DND-41 (cell line): ENCODE measurements around the gene MIA2.

Source experiments
- EZH2 ChIP-seq: IDR thresholded peaks from 3 replicates; pipeline ENCODE4 v1.6.1; 2012; ENCODE audit warnings: borderline replicate concordance, low read depth, mild to moderate bottlenecking, moderate library complexity, low read length, inconsistent platforms; ENCODE audit not compliant: severe bottlenecking
- TF ChIP-seq, protein P1 (sequence below): IDR thresholded peaks from 2 replicates; pipeline ENCODE4 v1.5.1; 2012; ENCODE audit warnings: borderline replicate concordance, low read length, moderate library complexity, mild to moderate bottlenecking; ENCODE audit not compliant: poor library complexity, severe bottlenecking; ENCODE audit errors: extremely low read depth

DNA sequence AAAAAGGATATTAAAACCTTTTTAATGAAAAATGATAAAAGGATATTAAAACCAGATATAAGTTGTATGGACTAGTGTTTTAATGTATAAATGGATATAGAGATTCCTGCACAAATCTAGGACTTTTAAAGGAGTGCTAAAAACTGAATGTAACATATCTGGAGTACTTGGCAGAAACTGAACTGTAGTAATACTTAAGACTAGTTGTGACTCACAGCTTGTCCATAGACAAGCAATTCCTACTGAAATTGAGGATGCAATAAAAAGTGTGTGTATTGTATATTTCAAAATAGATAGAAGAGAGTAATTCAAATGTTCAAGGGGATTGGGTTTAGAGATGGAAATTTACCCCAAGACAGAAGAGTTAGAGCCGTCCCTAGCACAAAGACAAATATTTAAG is 138.9 kb downstream of the MIA2 start:
- TF ChIP-seq, protein P1, sequence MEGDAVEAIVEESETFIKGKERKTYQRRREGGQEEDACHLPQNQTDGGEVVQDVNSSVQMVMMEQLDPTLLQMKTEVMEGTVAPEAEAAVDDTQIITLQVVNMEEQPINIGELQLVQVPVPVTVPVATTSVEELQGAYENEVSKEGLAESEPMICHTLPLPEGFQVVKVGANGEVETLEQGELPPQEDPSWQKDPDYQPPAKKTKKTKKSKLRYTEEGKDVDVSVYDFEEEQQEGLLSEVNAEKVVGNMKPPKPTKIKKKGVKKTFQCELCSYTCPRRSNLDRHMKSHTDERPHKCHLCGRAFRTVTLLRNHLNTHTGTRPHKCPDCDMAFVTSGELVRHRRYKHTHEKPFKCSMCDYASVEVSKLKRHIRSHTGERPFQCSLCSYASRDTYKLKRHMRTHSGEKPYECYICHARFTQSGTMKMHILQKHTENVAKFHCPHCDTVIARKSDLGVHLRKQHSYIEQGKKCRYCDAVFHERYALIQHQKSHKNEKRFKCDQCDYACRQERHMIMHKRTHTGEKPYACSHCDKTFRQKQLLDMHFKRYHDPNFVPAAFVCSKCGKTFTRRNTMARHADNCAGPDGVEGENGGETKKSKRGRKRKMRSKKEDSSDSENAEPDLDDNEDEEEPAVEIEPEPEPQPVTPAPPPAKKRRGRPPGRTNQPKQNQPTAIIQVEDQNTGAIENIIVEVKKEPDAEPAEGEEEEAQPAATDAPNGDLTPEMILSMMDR = no peak
- TF ChIP-seq EZH2 = no peak
